GM21717 (cell line): ENCODE measurements around the gene TOR2A.
"Not testable (repeated sequence)": the region's sequence is repeated elsewhere in the genome, so short reads cannot be mapped to it uniquely, and the experiment has no call there.

Experiments
- ATAC-seq: cut with Tn5 transposase; IDR thresholded peaks from one replicate; pipeline ENCODE4 v1.9.1; 2021; ENCODE audit warnings: mild to moderate bottlenecking, moderate library complexity; ENCODE audit not compliant: unreplicated experiment

TOR2A gene

GRCh38 chr9:127769101-127769500 lies 34.0 kb upstream of the TOR2A start:
- ATAC-seq: no peak

- ATAC-seq: no peak
Observed at GRCh38 chr9:127768698-127769097, 33.6 kb upstream of the TOR2A start.

GRCh38 chr9:127767909-127768331 lies 32.8 kb upstream of the TOR2A start:
- ATAC-seq: no peak

GRCh38 chr9:127767410-127767809 lies 32.3 kb upstream of the TOR2A start:
- no peak for ATAC-seq

- ATAC-seq: no peak
Observed at GRCh38 chr9:127765418-127765817, 30.3 kb upstream of the TOR2A start.

- ATAC-seq: no peak
Observed at GRCh38 chr9:127763918-127764384, 28.9 kb upstream of the TOR2A start.

GRCh38 chr9:127762111-127762676 lies 27.1 kb upstream of the TOR2A start:
- ATAC-seq: no peak

- no peak for ATAC-seq
Observed at GRCh38 chr9:127761491-127761956, 26.4 kb upstream of the TOR2A start.

- no peak for ATAC-seq
Observed at GRCh38 chr9:127761061-127761460, 26.0 kb upstream of the TOR2A start.

GRCh38 chr9:127758843-127759242 lies 23.7 kb upstream of the TOR2A start:
- no peak for ATAC-seq

GRCh38 chr9:127756776-127757175 lies 21.7 kb upstream of the TOR2A start:
- not testable (repeated sequence) for ATAC-seq

GRCh38 chr9:127756233-127756632 lies 21.1 kb upstream of the TOR2A start:
- no peak for ATAC-seq

- ATAC-seq: no peak
Observed at GRCh38 chr9:127755061-127756060, 20.3 kb upstream of the TOR2A start.

GRCh38 chr9:127754099-127755060 lies 19.3 kb upstream of the TOR2A start:
- ATAC-seq: no peak

- no peak for ATAC-seq
Observed at GRCh38 chr9:127753622-127754021, 18.5 kb upstream of the TOR2A start.

GRCh38 chr9:127753148-127753547 lies 18.1 kb upstream of the TOR2A start:
- no peak for ATAC-seq

- ATAC-seq: no peak
Observed at GRCh38 chr9:127751269-127752054, 16.4 kb upstream of the TOR2A start.

- no peak for ATAC-seq
Observed at GRCh38 chr9:127749090-127749787, 14.1 kb upstream of the TOR2A start.

GRCh38 chr9:127746959-127747569 lies 12.0 kb upstream of the TOR2A start:
- ATAC-seq: no peak
